ENCODE results near the gene NOP56. TPM values are rescaled to one million over a fixed set of nuclear protein-coding genes. Genes with fewer than 3 reads are reported as not detected.
"Not testable (repeated sequence)": the region's sequence is repeated elsewhere in the genome, so short reads cannot be mapped to it uniquely, and the experiment has no call there.

NOP56 gene
- total and polyA plus RNA-seq, 8 donors, result 36.2 to 204 (median 72.0) TPM

GRCh38 chr20:2672446-2672845, 20.0 kb downstream of the NOP56 start:
- Histone ChIP-seq H3K36me3 (no peaks in the 10 kb centered on the region), H3K27ac (no peak overlapping the region), H3K9me3 (no peaks in the 10 kb centered on the region), H3K4me3 (no peak overlapping the region), H3K4me1 (no peaks in the 10 kb centered on the region), H3K27me3 (no peaks in the 10 kb centered on the region)
- ATAC-seq (no peak), FAIRE-seq (no peak), DNase-seq (no peak)
- intact Hi-C loops (cut with DNase I), result no loop called here
- TF ChIP-seq CTCF (IDR thresholded peaks at IDR 0.05), result no peak
- WGBS, 2 donors, result 49 to 50% methylated on average over 3 of the region's 3 CpGs

- no peak for TF ChIP-seq CTCF (IDR thresholded peaks at IDR 0.05)
- Histone ChIP-seq H3K27me3 (no peaks in the 10 kb centered on the region), H3K4me3 (no peak overlapping the region), H3K4me1 (no peaks in the 10 kb centered on the region), H3K36me3 (no peaks in the 10 kb centered on the region), H3K27ac (no peak overlapping the region), H3K9me3 (no peaks in the 10 kb centered on the region)
- 67 to 72% methylated on average over 4 of the region's 4 CpGs for WGBS, 2 donors
- FAIRE-seq (no peak), ATAC-seq (no peak), DNase-seq (no peak)
- intact Hi-C loops (cut with DNase I), result no loop called here
Measured at GRCh38 chr20:2673453-2673852, 21.0 kb downstream of the NOP56 start.

- Histone ChIP-seq H3K9me3 (no peaks in the 10 kb centered on the region), H3K4me1 (no peaks in the 10 kb centered on the region), H3K4me3 (no peak overlapping the region), H3K27me3 (no peaks in the 10 kb centered on the region), H3K36me3 (no peaks in the 10 kb centered on the region), H3K27ac (no peak overlapping the region)
- no peak for TF ChIP-seq CTCF (IDR thresholded peaks at IDR 0.05)
- intact Hi-C loops (cut with DNase I), result no loop called here
- FAIRE-seq (no peak), DNase-seq (no peak), ATAC-seq (no peak)
- WGBS, 2 donors, result 47 to 60% methylated on average over 4 of the region's 4 CpGs
Measured at GRCh38 chr20:2680046-2680445, 27.6 kb downstream of the NOP56 start.

- DNase-seq; H3K4me3 ChIP-seq; ATAC-seq; H3K4me1 ChIP-seq; intact Hi-C loops (cut with DNase I); H3K36me3 ChIP-seq; H3K27ac ChIP-seq; H3K9me3 ChIP-seq; FAIRE-seq; H3K27me3 ChIP-seq: not testable (repeated sequence)
- 45 to 74% methylated on average over 3 of the region's 3 CpGs for WGBS, 2 donors
Measured at GRCh38 chr20:2682040-2682439, 29.6 kb downstream of the NOP56 start.

DNA sequence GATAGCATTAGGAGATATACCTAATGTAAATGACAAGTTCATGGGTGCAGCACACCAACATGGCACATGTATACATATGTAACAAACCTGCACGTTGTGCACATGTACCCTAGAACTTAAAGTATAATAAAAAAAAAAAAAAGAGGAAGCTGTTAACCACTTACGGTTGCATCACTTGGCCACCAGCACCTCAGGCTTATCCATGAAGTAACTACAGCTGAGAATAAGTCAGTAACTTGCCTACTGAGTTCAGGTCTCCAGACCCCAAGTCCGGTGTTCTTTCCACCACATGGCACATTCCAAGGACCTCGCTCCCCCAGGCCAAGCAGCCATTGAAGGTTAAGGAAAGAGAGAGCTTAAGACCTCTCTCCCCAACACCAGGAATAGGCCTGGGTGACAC, 32.4 kb downstream of the NOP56 start:
- DNase-seq; H3K36me3 ChIP-seq; FAIRE-seq; H3K9me3 ChIP-seq; ATAC-seq; H3K27ac ChIP-seq; H3K27me3 ChIP-seq; intact Hi-C loops (cut with DNase I); H3K4me3 ChIP-seq; H3K4me1 ChIP-seq: not testable (repeated sequence)
- 77 to 84% methylated on average over 3 to 4 of the region's 4 CpGs for WGBS, 2 donors

GRCh38 chr20:2687514-2687913, 35.1 kb downstream of the NOP56 start:
- no peaks in the 10 kb centered on the region for H3K36me3 ChIP-seq

More at GRCh38 chr20:2687514-2687913, 35.1 kb downstream of the NOP56 start:
- intact Hi-C loops (cut with DNase I), result no loop called here
- Histone ChIP-seq H3K27ac (no peak overlapping the region), H3K27me3 (no peaks in the 10 kb centered on the region), H3K9me3 (no peaks in the 10 kb centered on the region), H3K4me3 (no peak overlapping the region), H3K4me1 (no peaks in the 10 kb centered on the region)
- DNase-seq (no peak), FAIRE-seq (no peak), ATAC-seq (no peak)
- no peak for TF ChIP-seq CTCF (IDR thresholded peaks at IDR 0.05)
- 38 to 41% methylated on average over 6 of the region's 6 CpGs for WGBS, 2 donors

Measured in pancreas (tissue), 10 donors.